Osteocyte (in vitro differentiated cells): Measurements from ENCODE around the gene SOX14. TPM values are rescaled to one million over a fixed set of nuclear protein-coding genes. Genes with fewer than 3 reads are reported as not detected.

Source experiments
- DNase-seq: peaks from one replicate; pipeline ENCODE4 v3.0.0; 2021; ENCODE audit warnings: mixed read lengths; ENCODE audit not compliant: unreplicated experiment; ENCODE audit errors: extremely low spot score
- H3K27ac Mint-ChIP-seq: one replicate; pipeline ENCODE4 v1.8.0; 2021; ENCODE audit warnings: mild to moderate bottlenecking, mixed read lengths; ENCODE audit not compliant: unreplicated experiment
- H3K27me3 Mint-ChIP-seq: one replicate; pipeline ENCODE4 v1.8.0; 2021; ENCODE audit warnings: mixed read lengths; ENCODE audit not compliant: unreplicated experiment
- H3K36me3 Mint-ChIP-seq: one replicate; pipeline ENCODE4 v1.8.0; 2021; ENCODE audit warnings: mixed read lengths; ENCODE audit not compliant: unreplicated experiment
- H3K4me1 Mint-ChIP-seq: one replicate; pipeline ENCODE4 v1.8.0; 2021; ENCODE audit warnings: mixed read lengths; ENCODE audit not compliant: unreplicated experiment
- H3K4me3 Mint-ChIP-seq: one replicate; pipeline ENCODE4 v1.8.0; 2021; ENCODE audit warnings: mild to moderate bottlenecking, moderate library complexity, mixed read lengths; ENCODE audit not compliant: unreplicated experiment
- H3K9me3 Mint-ChIP-seq: one replicate; pipeline ENCODE4 v1.8.0; 2021; ENCODE audit warnings: mixed read lengths; ENCODE audit not compliant: unreplicated experiment
- CTCF ChIP-seq: fragments of 200-600 bp; sonication (generic); IDR thresholded peaks from 2 replicates; pipeline ENCODE4 v1.5.0; 2021; ENCODE audit warnings: antibody characterized with exemption, mild to moderate bottlenecking, moderate library complexity
- total RNA-seq: library from RNA; stranded (reverse); gene quantifications from 2 replicates; pipeline ENCODE4 v1.2.1, GENCODE V29; 2021

Gene SOX14
- total RNA-seq, 1 donor from 2014 or later = not detected

- Mint-ChIP-seq H3K4me1 (peaks cover 38% of the 10 kb centered on the region), H3K36me3 (peaks cover 2% of the 10 kb centered on the region), H3K27me3 (peaks cover 94% of the 10 kb centered on the region), H3K4me3 (no peak overlapping the region), H3K27ac (no peak overlapping the region), H3K9me3 (no peaks in the 10 kb centered on the region)
- no peak for TF ChIP-seq CTCF
- no peak for DNase-seq
Observed at GRCh38 chr3:137764563-137765309, 621 bp downstream of the SOX14 start.

- no peak overlapping the region for H3K27ac Mint-ChIP-seq
- no peaks in the 10 kb centered on the region for H3K9me3 Mint-ChIP-seq
- no peak for TF ChIP-seq CTCF
- no peak overlapping the region for H3K4me3 Mint-ChIP-seq
- peaks cover 44% of the 10 kb centered on the region for H3K4me1 Mint-ChIP-seq
- no peak for DNase-seq
- peaks cover 2% of the 10 kb centered on the region for H3K36me3 Mint-ChIP-seq
- H3K27me3 Mint-ChIP-seq = peaks cover 97% of the 10 kb centered on the region
Observed at GRCh38 chr3:137765310-137766033, 1.4 kb downstream of the SOX14 start.

GRCh38 chr3:137766041-137766875 is 2.1 kb downstream of the SOX14 start:
- Mint-ChIP-seq H3K4me1 (peaks cover 50% of the 10 kb centered on the region), H3K4me3 (no peak overlapping the region), H3K27ac (no peak overlapping the region), H3K9me3 (no peaks in the 10 kb centered on the region), H3K27me3 (peaks cover 96% of the 10 kb centered on the region), H3K36me3 (peaks cover 2% of the 10 kb centered on the region)
- no peak for TF ChIP-seq CTCF
- no peak for DNase-seq

- Mint-ChIP-seq H3K4me3 (no peak overlapping the region), H3K9me3 (no peaks in the 10 kb centered on the region), H3K27ac (no peak overlapping the region), H3K27me3 (peaks cover 96% of the 10 kb centered on the region), H3K36me3 (peaks cover 2% of the 10 kb centered on the region), H3K4me1 (peaks cover 58% of the 10 kb centered on the region)
- no peak for DNase-seq
- TF ChIP-seq CTCF = no peak
Observed at GRCh38 chr3:137766876-137767537, 2.9 kb downstream of the SOX14 start.
